Measurements from ENCODE around the gene TMEM176A. TPM values are rescaled to one million over a fixed set of nuclear protein-coding genes. Genes with fewer than 3 reads are reported as not detected.

Gene TMEM176A
- total RNA-seq, 1 experiment from 2014 or later = not detected

- H3K4me3 ChIP-seq (replicated peaks in 1 of 2; ENCODE audit: low read depth in 1 of 2, low read length in 2 of 2) = no peak overlapping the region
- CTCF ChIA-PET = no interaction called here
- no peaks in the 10 kb centered on the region for H3K36me3 ChIP-seq (ENCODE audit: control insufficient read depth in 1 of 2, insufficient read depth in 2 of 2, low read length in 2 of 2)
- DNase-seq (ENCODE audit: low read depth, low spot score) (no peak), ATAC-seq (no peak)
- H3K9me2 ChIP-seq (ENCODE audit: insufficient read depth) = no peaks in the 10 kb centered on the region
- no TSS peak for BruUV-seq (replicated peaks)
- no peaks in the 10 kb centered on the region for H4K20me1 ChIP-seq (ENCODE audit: insufficient read depth)
- TF ChIP-seq EZH2 (IDR thresholded peaks at IDR 0.05) (no peak), POLR2A (IDR thresholded peaks at IDR 0.05; ENCODE audit: borderline replicate concordance, extremely low read depth, insufficient read depth, insufficient read length) (no peak), ATF3 (IDR thresholded peaks at IDR 0.05) (no peak), TCF7L2 (IDR thresholded peaks at IDR 0.05; ENCODE audit: borderline replicate concordance, extremely low read depth, insufficient read depth, insufficient read length) (no peak), POLR2AphosphoS5 (IDR thresholded peaks at IDR 0.05; ENCODE audit: low read depth, low read length) (no peak), YY1 (IDR thresholded peaks at IDR 0.05; ENCODE audit: extremely low read depth, insufficient replicate concordance, low read depth, low read length) (no peak), MAX (IDR thresholded peaks at IDR 0.05) (no peak), ELF1 (IDR thresholded peaks at IDR 0.05; ENCODE audit: borderline replicate concordance, low read depth) (no peak), SP1 (IDR thresholded peaks at IDR 0.05; ENCODE audit: low read depth) (no peak), FOSL1 (IDR thresholded peaks at IDR 0.05; ENCODE audit: low read depth) (no peak), ZBTB33 (IDR thresholded peaks at IDR 0.05; ENCODE audit: extremely low read depth, insufficient replicate concordance, low read length) (no peak), CBX3 (IDR thresholded peaks at IDR 0.05; ENCODE audit: low read depth) (no peak), SRF (IDR thresholded peaks at IDR 0.05; ENCODE audit: low read depth) (no peak), REST (IDR thresholded peaks at IDR 0.05; ENCODE audit: low read depth) (no peak), ZNF274 (IDR thresholded peaks at IDR 0.05; ENCODE audit: low read depth, low read length) (no peak), RAD21 (IDR thresholded peaks at IDR 0.05; ENCODE audit: low read depth) (no peak), CTCF (IDR thresholded peaks at IDR 0.05 in 2 of 3, conservative IDR thresholded peaks at IDR 0.05 in 1 of 3; ENCODE audit: borderline replicate concordance in 1 of 3, insufficient read depth in 1 of 3, low read depth in 2 of 3, low read length in 2 of 3) (no peak), EZH2phosphoT487 (IDR thresholded peaks at IDR 0.05; ENCODE audit: borderline replicate concordance) (no peak), JUND (IDR thresholded peaks at IDR 0.05) (no peak)
- no peaks in the 10 kb centered on the region for H3K79me2 ChIP-seq (ENCODE audit: insufficient read depth, low read length)
- H3K27ac ChIP-seq (ENCODE audit: low read depth, low read length) = no peak overlapping the region
- H3K4me2 ChIP-seq (ENCODE audit: low read length) = no peak overlapping the region
- no peaks in the 10 kb centered on the region for H3K9me3 ChIP-seq (ENCODE audit: control insufficient read depth in 1 of 2, insufficient read depth in 1 of 2, low read depth in 1 of 2, low read length in 2 of 2)
- intact Hi-C loops (cut with micrococcal nuclease) = no loop called here
- POLR2A ChIA-PET = no interaction called here
- no peaks in the 10 kb centered on the region for H3K4me1 ChIP-seq (ENCODE audit: control insufficient read depth in 1 of 2, insufficient read depth in 2 of 2, low read length in 2 of 2)
- H3K9ac ChIP-seq (ENCODE audit: low read length) = no peak overlapping the region
- RAD21 ChIA-PET (ENCODE audit: low non-redundant PET in 1 of 2, low total read pairs in 2 of 2, uncharacterized antibody in 2 of 2, unreplicated experiment in 2 of 2) = no interaction called here
- H3K27me3 ChIP-seq (ENCODE audit: insufficient read depth, low read length) = peaks cover 34% of the 10 kb centered on the region
- H2AFZ ChIP-seq (ENCODE audit: low read depth, low read length, poor library complexity, severe bottlenecking) = no peak overlapping the region
Observed at GRCh38 chr7:150847536-150847935, 47.0 kb downstream of the TMEM176A start.
